Caco-2 (cell line): ENCODE data around the gene PKIB. TPM values are rescaled to one million over a fixed set of nuclear protein-coding genes. Genes with fewer than 3 reads are reported as not detected.

ENCODE experiments used
- BruUV-seq: library from RNA; stranded (reverse); fragments of 400-500 nt; replicated peaks from 2 replicates; lab custom pipeline; 2021; lab: Mats Ljungman, UMichigan
- CTCF ChIA-PET: fragments of 300-600 bp; sonication (Branson Sonifier 250); formaldehyde crosslinking; loops from one replicate; lab custom pipeline; 2022; ENCODE audit warnings: antibody characterized with exemption; lab: Charles Lee
- POLR2A ChIA-PET: fragments of 300-600 bp; sonication (Branson Sonifier 250); formaldehyde crosslinking; loops from one replicate; lab custom pipeline; 2022; ENCODE audit warnings: antibody characterized with exemption; lab: Charles Lee
- DNase-seq, 2 experiments: peaks; one replicate each; pipeline versions ENCODE4 v3.0.0 to v3.0.0-alpha.2; 2020 to 2022
- H3K27me3 ChIP-seq: replicated peaks from 2 replicates; pipeline ENCODE4 v1.6.0; 2011; ENCODE audit warnings: low read length; ENCODE audit not compliant: control insufficient read depth, insufficient read depth
- H3K36me3 ChIP-seq: 2 replicates; pipeline ENCODE4 v1.5.1; 2011; ENCODE audit warnings: low read length; ENCODE audit not compliant: control insufficient read depth, insufficient read depth
- H3K4me1 ChIP-seq: fragments of 250-450 bp; sonication (Bioruptor Pico); 2 replicates; pipeline ENCODE4 v1.5.1; 2020; ENCODE audit warnings: mild to moderate bottlenecking
- H3K4me3 ChIP-seq: 2 replicates; pipeline ENCODE4 v1.5.1; 2011; ENCODE audit warnings: low read depth, mild to moderate bottlenecking, control low read depth, low read length
- H3K9me3 ChIP-seq: fragments of 250-450 bp; sonication (Bioruptor Pico); 2 replicates; pipeline ENCODE4 v1.5.1; 2020; ENCODE audit warnings: mild to moderate bottlenecking, moderate library complexity
- H3K27ac Mint-ChIP-seq: one replicate; pipeline ENCODE4 v1.8.0; 2022; ENCODE audit warnings: mixed read lengths; ENCODE audit not compliant: unreplicated experiment
- H3K27me3 Mint-ChIP-seq: one replicate; pipeline ENCODE4 v1.8.0; 2022; ENCODE audit warnings: mixed read lengths; ENCODE audit not compliant: insufficient read depth, unreplicated experiment
- H3K36me3 Mint-ChIP-seq: one replicate; pipeline ENCODE4 v1.8.0; 2022; ENCODE audit warnings: mild to moderate bottlenecking, mixed read lengths; ENCODE audit not compliant: insufficient read depth, unreplicated experiment
- H3K4me1 Mint-ChIP-seq: one replicate; pipeline ENCODE4 v1.8.0; 2022; ENCODE audit warnings: low read depth, mixed read lengths; ENCODE audit not compliant: unreplicated experiment
- H3K4me3 Mint-ChIP-seq: one replicate; pipeline ENCODE4 v1.8.0; 2022; ENCODE audit warnings: mild to moderate bottlenecking, moderate library complexity, mixed read lengths; ENCODE audit not compliant: unreplicated experiment
- H3K9me3 Mint-ChIP-seq: one replicate; pipeline ENCODE4 v1.8.0; 2022; ENCODE audit warnings: mixed read lengths; ENCODE audit not compliant: unreplicated experiment
- intact Hi-C: fragments of 100-400 bp; cut with micrococcal nuclease; formaldehyde crosslinking; loops from one replicate; pipeline ENCODE4 v1.10.0; 2022; ENCODE audit not compliant: unreplicated experiment
- total RNA-seq: library from RNA; stranded (reverse); gene quantifications from 2 replicates; pipeline ENCODE4 v1.2.3, GENCODE V29; 2022
- TF ChIP-seq, protein P1 (sequence below), 2 experiments: fragments of 200-600 bp in 1 of 2; IDR thresholded peaks; 1 replicate in 1 of 2; 2 replicates in 1 of 2; pipeline versions ENCODE4 v1.5.1 to v1.8.0; 2011 to 2022; ENCODE audit warnings: antibody characterized with exemption in 1 of 2, control low read depth in 1 of 2, inconsistent platforms in 1 of 2, low read depth in 1 of 2, low read length in 1 of 2, mild to moderate bottlenecking in 1 of 2, moderate library complexity in 1 of 2; ENCODE audit not compliant: insufficient read depth in 1 of 2, severe bottlenecking in 1 of 2, unreplicated experiment in 1 of 2

Gene PKIB
- total RNA-seq, 1 experiment from 2014 or later, result 18.6 TPM

DNA sequence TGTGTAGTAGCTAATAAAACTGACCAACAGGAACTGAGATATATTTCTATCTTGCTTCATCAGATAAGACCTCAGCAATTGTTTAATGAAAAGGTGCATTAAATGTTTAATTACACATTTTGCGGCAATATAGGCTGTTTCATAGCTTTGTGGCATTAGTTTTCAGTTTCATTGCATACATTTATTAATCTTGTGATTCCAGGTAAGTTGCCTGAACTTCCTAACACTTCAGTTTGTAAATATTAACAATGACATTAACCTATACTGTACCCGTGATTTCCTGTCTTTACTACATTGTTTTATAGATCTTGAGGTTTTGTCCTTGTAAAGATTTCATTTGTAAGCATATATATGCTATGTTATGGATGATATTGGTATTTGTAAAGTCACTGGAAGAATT is 66.5 kb downstream of the PKIB start:
- Histone ChIP-seq H3K9me3 (no peaks in the 10 kb centered on the region), H3K27me3 (no peaks in the 10 kb centered on the region), H3K36me3 (no peaks in the 10 kb centered on the region), H3K4me3 (no peak overlapping the region), H3K4me1 (peaks cover 9% of the 10 kb centered on the region; the same call in 1 of the 2 replicates)
- ChIA-PET POLR2A (interaction anchor here (0.7 kb wide), 1 partner anchor 11 kb away, joined by 4 read pairs; no protein-coding TSS in a partner anchor), CTCF (no interaction called here)
- BruUV-seq, result no TSS peak
- Mint-ChIP-seq H3K4me3 (no peak overlapping the region), H3K36me3 (no peaks in the 10 kb centered on the region), H3K4me1 (peaks cover 19% of the 10 kb centered on the region), H3K9me3 (peaks cover 9% of the 10 kb centered on the region), H3K27ac (no peak overlapping the region), H3K27me3 (no peaks in the 10 kb centered on the region)
- DNase-seq, result no peak
- TF ChIP-seq, protein P1, sequence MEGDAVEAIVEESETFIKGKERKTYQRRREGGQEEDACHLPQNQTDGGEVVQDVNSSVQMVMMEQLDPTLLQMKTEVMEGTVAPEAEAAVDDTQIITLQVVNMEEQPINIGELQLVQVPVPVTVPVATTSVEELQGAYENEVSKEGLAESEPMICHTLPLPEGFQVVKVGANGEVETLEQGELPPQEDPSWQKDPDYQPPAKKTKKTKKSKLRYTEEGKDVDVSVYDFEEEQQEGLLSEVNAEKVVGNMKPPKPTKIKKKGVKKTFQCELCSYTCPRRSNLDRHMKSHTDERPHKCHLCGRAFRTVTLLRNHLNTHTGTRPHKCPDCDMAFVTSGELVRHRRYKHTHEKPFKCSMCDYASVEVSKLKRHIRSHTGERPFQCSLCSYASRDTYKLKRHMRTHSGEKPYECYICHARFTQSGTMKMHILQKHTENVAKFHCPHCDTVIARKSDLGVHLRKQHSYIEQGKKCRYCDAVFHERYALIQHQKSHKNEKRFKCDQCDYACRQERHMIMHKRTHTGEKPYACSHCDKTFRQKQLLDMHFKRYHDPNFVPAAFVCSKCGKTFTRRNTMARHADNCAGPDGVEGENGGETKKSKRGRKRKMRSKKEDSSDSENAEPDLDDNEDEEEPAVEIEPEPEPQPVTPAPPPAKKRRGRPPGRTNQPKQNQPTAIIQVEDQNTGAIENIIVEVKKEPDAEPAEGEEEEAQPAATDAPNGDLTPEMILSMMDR (IDR thresholded peaks at IDR 0.05; ENCODE audit: insufficient read depth in 1 of 2, low read depth in 1 of 2, low read length in 1 of 2, severe bottlenecking in 1 of 2, unreplicated experiment in 1 of 2), result no peak
- intact Hi-C loops, result no loop called here

DNA sequence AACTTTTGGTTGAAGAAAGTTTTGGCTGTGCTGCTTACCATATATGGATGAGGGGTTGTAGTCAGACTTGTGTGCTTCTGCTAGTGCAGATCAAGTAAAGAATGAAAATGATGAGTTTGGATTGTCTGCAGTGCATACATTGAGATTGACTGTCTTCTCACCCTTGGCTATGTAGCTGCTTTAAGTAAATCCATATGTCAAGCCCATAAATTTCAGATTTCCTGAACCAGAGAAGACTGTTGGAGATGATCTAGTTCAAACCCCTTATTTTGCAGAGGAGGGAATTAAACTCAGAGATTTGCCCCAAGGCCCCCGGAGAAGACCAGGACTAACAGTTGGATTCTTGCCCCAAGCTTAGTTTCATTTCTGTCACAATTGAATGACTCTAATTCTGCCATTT is 67.2 kb downstream of the PKIB start:
- POLR2A ChIA-PET, result no interaction called here
- CTCF ChIA-PET, result no interaction called here

DNA sequence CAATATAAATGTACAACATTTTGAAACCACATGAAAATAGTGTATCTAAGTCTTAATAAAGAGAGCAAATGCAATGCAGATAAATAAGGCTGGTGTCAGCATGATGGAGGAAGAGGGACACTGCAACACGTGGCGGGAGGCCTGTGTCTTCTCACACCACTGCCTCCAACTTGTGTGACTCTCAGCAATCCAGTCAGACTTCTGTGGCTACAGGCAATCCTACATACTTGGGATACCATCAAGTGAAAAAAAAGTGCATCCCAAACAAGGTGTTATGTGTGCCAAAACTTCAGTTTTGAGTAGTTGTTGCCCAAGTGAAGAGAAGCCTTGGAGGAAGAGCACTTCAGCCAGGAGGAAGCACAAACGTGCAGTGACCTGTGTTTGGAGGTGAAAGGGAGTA is 68.6 kb downstream of the PKIB start:
- no peak overlapping the region for H3K27ac Mint-ChIP-seq
- CTCF ChIA-PET, result no interaction called here

More for the DNA sequence above, 67.2 kb downstream of the PKIB start:
- Histone ChIP-seq H3K4me1 (peaks cover 9% of the 10 kb centered on the region; the same call in 1 of the 2 replicates), H3K36me3 (no peaks in the 10 kb centered on the region), H3K27me3 (no peaks in the 10 kb centered on the region), H3K4me3 (no peak overlapping the region), H3K9me3 (no peaks in the 10 kb centered on the region)
- peaks cover 19% of the 10 kb centered on the region for H3K4me1 Mint-ChIP-seq
- H3K36me3 Mint-ChIP-seq, result no peaks in the 10 kb centered on the region
- BruUV-seq, result no TSS peak
- intact Hi-C loops, result no loop called here
- TF ChIP-seq, protein P1 (IDR thresholded peaks at IDR 0.05; ENCODE audit: insufficient read depth in 1 of 2, low read depth in 1 of 2, low read length in 1 of 2, severe bottlenecking in 1 of 2, unreplicated experiment in 1 of 2), result no peak
- no peaks in the 10 kb centered on the region for H3K27me3 Mint-ChIP-seq
- peaks cover 9% of the 10 kb centered on the region for H3K9me3 Mint-ChIP-seq
- no peak overlapping the region for H3K27ac Mint-ChIP-seq
- DNase-seq, result no peak
- no peak overlapping the region for H3K4me3 Mint-ChIP-seq

More for the DNA sequence above, 68.6 kb downstream of the PKIB start:
- no peaks in the 10 kb centered on the region for H3K36me3 Mint-ChIP-seq
- H3K4me3 Mint-ChIP-seq, result no peak overlapping the region
- H3K27me3 Mint-ChIP-seq, result no peaks in the 10 kb centered on the region
- intact Hi-C loops, result no loop called here
- no TSS peak for BruUV-seq
- Histone ChIP-seq H3K27me3 (no peaks in the 10 kb centered on the region), H3K9me3 (no peaks in the 10 kb centered on the region), H3K4me1 (peaks cover under 1% of the 10 kb centered on the region; the same call in 1 of the 2 replicates), H3K4me3 (no peak overlapping the region), H3K36me3 (no peaks in the 10 kb centered on the region)
- POLR2A ChIA-PET, result no interaction called here
- DNase-seq, result no peak
- H3K4me1 Mint-ChIP-seq, result peaks cover 14% of the 10 kb centered on the region
- TF ChIP-seq, protein P1 (IDR thresholded peaks at IDR 0.05; ENCODE audit: insufficient read depth in 1 of 2, low read depth in 1 of 2, low read length in 1 of 2, severe bottlenecking in 1 of 2, unreplicated experiment in 1 of 2), result no peak
- peaks cover 4% of the 10 kb centered on the region for H3K9me3 Mint-ChIP-seq
